GM21786 (cell line): ENCODE measurements around the gene PPP1R13L.
"Not testable (repeated sequence)": the region's sequence is repeated elsewhere in the genome, so short reads cannot be mapped to it uniquely, and the experiment has no call there.

ENCODE experiments used
- ATAC-seq: cut with Tn5 transposase; IDR thresholded peaks from one replicate; pipeline ENCODE4 v1.9.1; 2021; ENCODE audit not compliant: unreplicated experiment

PPP1R13L gene

GRCh38 chr19:45437328-45437727, 32.5 kb upstream of the PPP1R13L start:
- ATAC-seq, result no peak

- ATAC-seq, result not testable (repeated sequence)
Measured at GRCh38 chr19:45432543-45432942, 27.7 kb upstream of the PPP1R13L start.

GRCh38 chr19:45431008-45431407, 26.1 kb upstream of the PPP1R13L start:
- not testable (repeated sequence) for ATAC-seq

- ATAC-seq, result not testable (repeated sequence)
Measured at GRCh38 chr19:45429896-45430295, 25.0 kb upstream of the PPP1R13L start.

- ATAC-seq, result no peak
Measured at GRCh38 chr19:45428384-45429231, 23.7 kb upstream of the PPP1R13L start.

- no peak for ATAC-seq
Measured at GRCh38 chr19:45424191-45425058, 19.6 kb upstream of the PPP1R13L start.

- ATAC-seq, result peak; percentile 65
Measured at GRCh38 chr19:45423589-45424190, 18.8 kb upstream of the PPP1R13L start, which contains the start of gene ERCC1. TSS of gene ERCC1 (minus strand) at chr19:45423917. CDS start at chr19:45423374, 543 bp downstream.

- no peak for ATAC-seq
Measured at GRCh38 chr19:45423033-45423588, 18.2 kb upstream of the PPP1R13L start.

- no peak for ATAC-seq
Measured at GRCh38 chr19:45421947-45422498, 17.2 kb upstream of the PPP1R13L start.

- ATAC-seq, result no peak
Measured at GRCh38 chr19:45420871-45421270, 16.0 kb upstream of the PPP1R13L start.

- ATAC-seq, result no peak
Measured at GRCh38 chr19:45420356-45420755, 15.5 kb upstream of the PPP1R13L start.

GRCh38 chr19:45419895-45420294, 15.0 kb upstream of the PPP1R13L start:
- ATAC-seq, result no peak

- no peak for ATAC-seq
Measured at GRCh38 chr19:45419396-45419795, 14.5 kb upstream of the PPP1R13L start.

- no peak for ATAC-seq
Measured at GRCh38 chr19:45418802-45419201, 13.9 kb upstream of the PPP1R13L start.

GRCh38 chr19:45417151-45417550, 12.3 kb upstream of the PPP1R13L start:
- ATAC-seq, result no peak

- ATAC-seq, result no peak
Measured at GRCh38 chr19:45414468-45414867, 9.6 kb upstream of the PPP1R13L start.

GRCh38 chr19:45413497-45413896, 8.6 kb upstream of the PPP1R13L start:
- no peak for ATAC-seq

GRCh38 chr19:45410330-45410729, 5.5 kb upstream of the PPP1R13L start:
- not testable (repeated sequence) for ATAC-seq

- no peak for ATAC-seq
Measured at GRCh38 chr19:45409557-45409920, 4.7 kb upstream of the PPP1R13L start.

- ATAC-seq, result no peak
Measured at GRCh38 chr19:45408830-45409556, 4.1 kb upstream of the PPP1R13L start.
